NCI-H82 treated with DMSO at 0.1 percent for 48 hours (cell line): ENCODE results near the gene SLC35G2.
"Not testable (repeated sequence)": the region's sequence is repeated elsewhere in the genome, so short reads cannot be mapped to it uniquely, and the experiment has no call there.

Experiments
- DNase-seq: peaks from one replicate; lab custom pipeline; 2025; ENCODE audit not compliant: unreplicated experiment; lab: John Stamatoyannopoulos, UW

SLC35G2 gene

GRCh38 chr3:136835089-136835812, 16.3 kb downstream of the SLC35G2 start:
- DNase-seq: no peak

- DNase-seq: no peak
Observed at GRCh38 chr3:136835813-136836510, 17.0 kb downstream of the SLC35G2 start.

GRCh38 chr3:136836511-136837156, 17.7 kb downstream of the SLC35G2 start:
- DNase-seq: no peak

GRCh38 chr3:136838641-136839555, 20.0 kb downstream of the SLC35G2 start:
- DNase-seq: no peak

- DNase-seq: no peak
Observed at GRCh38 chr3:136839556-136839931, 20.6 kb downstream of the SLC35G2 start.

- DNase-seq: no peak
Observed at GRCh38 chr3:136840252-136840651, 21.3 kb downstream of the SLC35G2 start.

GRCh38 chr3:136842294-136842693, 23.4 kb downstream of the SLC35G2 start:
- DNase-seq: no peak

GRCh38 chr3:136844724-136845123, 25.8 kb downstream of the SLC35G2 start:
- DNase-seq: no peak

GRCh38 chr3:136852180-136852579, 33.3 kb downstream of the SLC35G2 start:
- no peak for DNase-seq

GRCh38 chr3:136856665-136857064, 37.7 kb downstream of the SLC35G2 start:
- no peak for DNase-seq

- no peak for DNase-seq
Observed at GRCh38 chr3:136858381-136858780, 39.5 kb downstream of the SLC35G2 start.

- DNase-seq: no peak
Observed at GRCh38 chr3:136860541-136860940, 41.6 kb downstream of the SLC35G2 start.

GRCh38 chr3:136861890-136862616, 43.1 kb downstream of the SLC35G2 start, which contains the start of gene NCK1:
Gene NCK1, plus strand, starts transcription at chr3:136862208. Its CDS starts 65,794 bp downstream, at chr3:136928002.
- peak; percentile 93 for DNase-seq

- DNase-seq: no peak
Observed at GRCh38 chr3:136862617-136863322, 43.8 kb downstream of the SLC35G2 start.

GRCh38 chr3:136869282-136869681, 50.4 kb downstream of the SLC35G2 start:
- DNase-seq: no peak

- DNase-seq: not testable (repeated sequence)
Observed at GRCh38 chr3:136872258-136872657, 53.3 kb downstream of the SLC35G2 start.

- DNase-seq: not testable (repeated sequence)
Observed at GRCh38 chr3:136879510-136879909, 60.6 kb downstream of the SLC35G2 start.

GRCh38 chr3:136882571-136882970, 63.6 kb downstream of the SLC35G2 start:
- no peak for DNase-seq

- peak; percentile 31 for DNase-seq
Observed at GRCh38 chr3:136883967-136884720, 65.2 kb downstream of the SLC35G2 start.
